K562 (cell line): ENCODE results near the gene GPRC5B. TPM values are rescaled to one million over a fixed set of nuclear protein-coding genes. Genes with fewer than 3 reads are reported as not detected.

ENCODE experiments used
- ATAC-seq: fragments of 200-7000 bp; cut with Tn5 transposase; 3 replicates; pipeline ENCODE4 v1.9.1; 2020; ENCODE audit warnings: moderate library complexity
- BruUV-seq: library from RNA; stranded (reverse); fragments of 400-500 nt; replicated peaks from 2 replicates; lab custom pipeline; 2021; lab: Mats Ljungman, UMichigan
- CTCF ChIA-PET: fragments of 300-600 bp; formaldehyde crosslinking; extraction: SDS; loops from one replicate; lab custom pipeline; 2021; ENCODE audit warnings: low intra/inter-chr PET ratio; lab: Yijun Ruan, JAX
- POLR2A ChIA-PET: fragments of 300-600, 350-650 bp; sonication (Branson Sonifier 250); formaldehyde crosslinking; extraction: SDS; loops from one replicate; lab custom pipeline; 2021; ENCODE audit warnings: antibody characterized with exemption, inconsistent platforms; lab: Yijun Ruan, JAX
- DNase-seq, 4 experiments: peaks; one replicate each; pipeline versions ENCODE4 v3.0.0 to v3.0.0-alpha.2; 2011 to 2018; ENCODE audit warnings: low spot score in 3 of 4, mixed read lengths in 3 of 4; ENCODE audit errors: extremely low read depth in 1 of 4
- FAIRE-seq: peaks from 2 replicates; lab custom pipeline; 2011; peaks lifted over from hg19 to GRCh38; lab: Jason Lieb, UNC
- H2AFZ ChIP-seq: 2 replicates; pipeline ENCODE4 v1.6.0; 2011; ENCODE audit warnings: low read depth, low read length, control low read depth, inconsistent platforms
- H3K27ac ChIP-seq: fragments of 200-600 bp; 3 replicates; pipeline ENCODE4 v1.8.0; 2011; ENCODE audit warnings: low read depth, mild to moderate bottlenecking, control low read depth, inconsistent platforms, low read length, moderate library complexity, mixed read lengths; ENCODE audit errors: extremely low read depth
- H3K27me3 ChIP-seq, 2 experiments: fragments of 300-600 bp in 1 of 2; 2 replicates in 1 of 2; 3 replicates in 1 of 2; pipeline versions ENCODE4 v1.6.0 to v1.8.0; 2011; ENCODE audit warnings: inconsistent platforms in 2 of 2, low read length in 2 of 2, mild to moderate bottlenecking in 1 of 2, mixed read lengths in 1 of 2, moderate library complexity in 1 of 2; ENCODE audit not compliant: control insufficient read depth in 2 of 2, insufficient read depth in 2 of 2
- H3K36me3 ChIP-seq: fragments of 300-600 bp; 3 replicates; pipeline ENCODE4 v1.8.0; 2011; ENCODE audit warnings: mild to moderate bottlenecking, low read length, inconsistent platforms; ENCODE audit not compliant: control insufficient read depth, insufficient read depth
- H3K4me1 ChIP-seq, 2 experiments: fragments of 200-600 bp in 1 of 2; replicated peaks in 1 of 2; 2 replicates in 1 of 2; 3 replicates in 1 of 2; pipeline versions ENCODE4 v1.5.1 to v1.8.0; 2011; ENCODE audit warnings: inconsistent platforms in 2 of 2, low read length in 2 of 2, mild to moderate bottlenecking in 1 of 2, mixed read lengths in 1 of 2, moderate library complexity in 1 of 2; ENCODE audit not compliant: control insufficient read depth in 2 of 2, insufficient read depth in 2 of 2
- H3K4me2 ChIP-seq: 2 replicates; pipeline ENCODE4 v1.6.1; 2011; ENCODE audit warnings: low read length, control low read depth, inconsistent platforms, mixed read lengths; ENCODE audit not compliant: insufficient read depth
- H3K4me3 ChIP-seq: fragments of 200-600 bp; sonication (generic), shearing (Covaris generic); 2 replicates; pipeline ENCODE4 v1.5.1; 2016; ENCODE audit warnings: control low read depth, inconsistent platforms
- H3K79me2 ChIP-seq: fragments of 200-600 bp; 3 replicates; pipeline ENCODE4 v1.8.0; 2011; ENCODE audit warnings: low read length, inconsistent platforms; ENCODE audit not compliant: control insufficient read depth, insufficient read depth
- H3K9ac ChIP-seq, 2 experiments: 2 replicates each; pipeline versions ENCODE4 v1.6.0 to v1.6.1; 2011; ENCODE audit warnings: low read depth in 2 of 2, low read length in 2 of 2, control low read depth in 1 of 2, inconsistent platforms in 1 of 2, mild to moderate bottlenecking in 1 of 2, mixed read lengths in 1 of 2; ENCODE audit not compliant: insufficient read depth in 1 of 2
- H3K9me1 ChIP-seq: one replicate; pipeline ENCODE4 v1.6.0; 2011; ENCODE audit warnings: inconsistent platforms, mild to moderate bottlenecking, low read length, moderate library complexity; ENCODE audit not compliant: control insufficient read depth, insufficient read depth
- H3K9me3 ChIP-seq: replicated peaks from 2 replicates; pipeline ENCODE4 v1.5.1; 2011; ENCODE audit warnings: low read depth, low read length, inconsistent platforms; ENCODE audit not compliant: control insufficient read depth, insufficient read depth
- H4K20me1 ChIP-seq: replicated peaks from 2 replicates; pipeline ENCODE4 v1.6.1; 2011; ENCODE audit warnings: low read length, inconsistent platforms, mixed read lengths; ENCODE audit not compliant: control insufficient read depth, insufficient read depth
- E2F3 ChIP-seq: fragments of 250-450 bp; sonication (Bioruptor Pico); IDR thresholded peaks from 2 replicates; pipeline ENCODE4 v1.4.0; 2020; ENCODE audit warnings: mild to moderate bottlenecking
- FOXP1 ChIP-seq: sonication (generic); formaldehyde crosslinking; IDR thresholded peaks from 2 replicates; pipeline ENCODE4 v1.8.0; 2022; ENCODE audit warnings: mild to moderate bottlenecking, missing genetic modification reagents
- HDGF ChIP-seq: fragments of 450-650 bp; IDR thresholded peaks from 2 replicates; pipeline ENCODE4 v1.6.1; 2016
- KDM4B ChIP-seq, 2 experiments: fragments of 450-650 bp in 1 of 2; sonication (generic) in 1 of 2; IDR thresholded peaks; 2 replicates each; pipeline ENCODE4 v1.6.1; 2016 to 2017; ENCODE audit warnings: borderline replicate concordance in 2 of 2, antibody characterized with exemption in 1 of 2, low read depth in 1 of 2, mild to moderate bottlenecking in 1 of 2
- KLF16 ChIP-seq: IDR thresholded peaks from 2 replicates; pipeline ENCODE4 v1.6.1; 2016; ENCODE audit warnings: antibody characterized with exemption
- NR2C1 ChIP-seq, 2 experiments: fragments of 450-650 bp; IDR thresholded peaks; 2 replicates each; pipeline ENCODE4 v1.6.1; 2017; ENCODE audit warnings: mild to moderate bottlenecking in 2 of 2, antibody characterized with exemption in 1 of 2, inconsistent platforms in 1 of 2, missing compliant biosample characterization in 1 of 2, missing genetic modification characterization in 1 of 2
- SRSF7 ChIP-seq: fragments of 200-400 bp; formaldehyde crosslinking; optimal IDR thresholded peaks from 2 replicates; pipeline ENCODE3; 2017; ENCODE audit warnings: mild to moderate bottlenecking, low read depth, low read length
- ZBTB40 ChIP-seq, 2 experiments: fragments of 450-650 bp in 1 of 2; sonication (generic) in 1 of 2; formaldehyde crosslinking in 1 of 2; IDR thresholded peaks; 2 replicates each; pipeline versions ENCODE4 v1.7.1 to v1.9.0; 2016 to 2022; ENCODE audit warnings: inconsistent platforms in 1 of 2, mild to moderate bottlenecking in 1 of 2, missing genetic modification reagents in 1 of 2
- ZNF134 ChIP-seq: fragments of 250-450 bp; sonication (Bioruptor Pico); conservative IDR thresholded peaks from 2 replicates; pipeline ENCODE4 v1.4.0; 2020
- ZNF584 ChIP-seq: fragments of 200-800 bp; sonication (Bioruptor generic); IDR thresholded peaks from 2 replicates; pipeline ENCODE4 v1.6.1; 2016; ENCODE audit warnings: low read depth, mild to moderate bottlenecking, missing genetic modification characterization, missing compliant biosample characterization
- WGBS: fragments of 100-300 bp; shearing (Covaris generic); methylation state at CpG from one replicate; pipeline ENCODE4 v1.1.6; 2016; ENCODE audit warnings: low coverage, mixed read lengths; ENCODE audit not compliant: insufficient coverage; ENCODE audit errors: missing lambda C conversion rate; 5-methylcytosine and 5-hydroxymethylcytosine counted together
- in situ Hi-C: fragments of 300-500 bp; cut with MboI; formaldehyde crosslinking; loops from 4 replicates; pipeline ENCODE4 v1.15.0; 2018; ENCODE audit warnings: inconsistent platforms, mixed read lengths
- intact Hi-C: fragments of 100-400 bp; cut with micrococcal nuclease; formaldehyde crosslinking; loops from 2 replicates; pipeline ENCODE4 v1.14.2; 2022
- polyA plus RNA-seq, 8 experiments: library from polyadenylated mRNA; depleted of rRNA in 4 of 8; stranded (reverse) in 5 of 8; unstranded in 3 of 8; fragments of >200 nt; fragmentation: Nextera tagmentation in 2 of 8; fragmentation: Illumina TruSeq in 1 of 8; extraction: Ambion mirVana in 2 of 8; extraction: Trizol in 1 of 8; gene quantifications; 2 replicates each; pipeline versions ENCODE4 v1.2.1 to v1.2.3, GENCODE V29; 2011 to 2014; ENCODE audit warnings: inconsistent platforms in 1 of 8, missing spikeins in 1 of 8
- total RNA-seq, 7 experiments: library from RNA; depleted of rRNA in 6 of 7; stranded (reverse); fragments of >200 nt in 6 of 7; fragmentation: Illumina TruSeq in 2 of 7; extraction: Trizol in 2 of 7; gene quantifications; 2 replicates each; pipeline versions ENCODE4 v1.2.1 to v1.2.3, GENCODE V29; 2011 to 2021; ENCODE audit warnings: low replicate concordance in 1 of 7
- TF ChIP-seq, protein P1 (sequence below): fragments of 450-650 bp; formaldehyde crosslinking; IDR thresholded peaks from 2 replicates; pipeline ENCODE4 v1.4.0; 2020; ENCODE audit warnings: mild to moderate bottlenecking, moderate library complexity

The GPRC5B gene
- total and polyA plus RNA-seq, 9 of the 15 experiments (the other 6 are each of a cell fraction or from before 2014, with no cell fraction given), result 0.65 to 5.5 (median 1.3) TPM

DNA sequence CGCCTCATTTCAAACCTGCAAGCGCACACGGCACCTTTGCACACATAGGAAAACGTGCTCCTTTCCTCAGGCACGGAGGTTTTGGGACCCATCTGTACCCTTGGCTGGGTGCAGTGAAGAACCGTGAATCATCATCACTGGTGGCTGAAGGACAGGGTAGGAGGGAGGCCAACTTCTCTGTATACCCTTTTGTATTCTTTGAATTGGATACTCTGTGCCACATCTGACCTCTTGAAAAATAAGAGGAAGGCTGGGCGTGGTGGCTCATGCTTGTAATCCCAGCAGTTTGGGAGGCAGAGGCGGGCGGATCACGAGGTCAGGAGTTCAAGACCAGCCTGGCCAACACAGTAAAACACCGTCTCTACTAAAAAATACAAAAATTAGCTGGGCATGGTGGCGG, 11.7 kb downstream of the GPRC5B start:
- Histone ChIP-seq H3K27me3 (peaks cover 8 to 29% of the 10 kb centered on the region in 2 experiments; a peak in 4 of 5 replicates), H3K4me2 (no peak overlapping the region), H3K27ac (no peak overlapping the region), H3K4me3 (no peak overlapping the region), H3K79me2 (no peaks in the 10 kb centered on the region), H3K9me3 (no peaks in the 10 kb centered on the region), H3K9me1 (no peaks in the 10 kb centered on the region), H4K20me1 (0 out of 2 replicates have a peak, but pooled peaks cover 5% of the 10 kb centered on the region), H3K4me1 (peaks cover 0 to 5% of the 10 kb centered on the region in 2 experiments; a peak in 2 of 5 replicates), H3K9ac (no peak overlapping the region), H2AFZ (no peak overlapping the region), H3K36me3 (no peaks in the 10 kb centered on the region)
- ChIA-PET POLR2A (interaction anchor here (0.7 kb wide), 1 partner anchor 295 kb away, joined by 3 read pairs; no protein-coding TSS in a partner anchor), CTCF (no interaction called here)
- BruUV-seq, result no TSS peak
- intact Hi-C loops (no loop called here), in situ Hi-C loops (no loop called here)
- 14% methylated on average over 12 of the region's 12 CpGs for WGBS
- TF ChIP-seq KLF16 (no peak), NR2C1 (IDR thresholded peaks at IDR 0.05) (no peak), NR2C1 (tag; IDR thresholded peaks at IDR 0.05) (no peak), ZNF584 (CRISPR knock-in tag) (no peak), SRSF7 (no peak), ZBTB40 (IDR thresholded peaks at IDR 0.05) (no peak), ZBTB40 (CRISPR knock-in tag; IDR thresholded peaks at IDR 0.05) (no peak), ZNF134 (CRISPR knock-in tag) (no peak), FOXP1 (CRISPR knock-in tag) (no peak), KDM4B (IDR thresholded peaks at IDR 0.05; ENCODE audit: borderline replicate concordance in 2 of 2, low read depth in 1 of 2) (no peak), HDGF (no peak), E2F3 (no peak)
- TF ChIP-seq, protein P1, sequence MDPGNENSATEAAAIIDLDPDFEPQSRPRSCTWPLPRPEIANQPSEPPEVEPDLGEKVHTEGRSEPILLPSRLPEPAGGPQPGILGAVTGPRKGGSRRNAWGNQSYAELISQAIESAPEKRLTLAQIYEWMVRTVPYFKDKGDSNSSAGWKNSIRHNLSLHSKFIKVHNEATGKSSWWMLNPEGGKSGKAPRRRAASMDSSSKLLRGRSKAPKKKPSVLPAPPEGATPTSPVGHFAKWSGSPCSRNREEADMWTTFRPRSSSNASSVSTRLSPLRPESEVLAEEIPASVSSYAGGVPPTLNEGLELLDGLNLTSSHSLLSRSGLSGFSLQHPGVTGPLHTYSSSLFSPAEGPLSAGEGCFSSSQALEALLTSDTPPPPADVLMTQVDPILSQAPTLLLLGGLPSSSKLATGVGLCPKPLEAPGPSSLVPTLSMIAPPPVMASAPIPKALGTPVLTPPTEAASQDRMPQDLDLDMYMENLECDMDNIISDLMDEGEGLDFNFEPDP (CRISPR knock-in tag), result no peak
- ATAC-seq (no peak), FAIRE-seq (no peak), DNase-seq (no peak)
